Fibroblast of mammary gland (primary cell): ENCODE data around the gene NEDD4L.

Experiments
- DNase-seq: peaks from one replicate; pipeline ENCODE4 v3.0.0-alpha.2; 2010; ENCODE audit warnings: low read depth
- H3K4me3 ChIP-seq: 2 replicates; pipeline ENCODE4 v1.5.1; 2011; ENCODE audit warnings: low read depth, mild to moderate bottlenecking, low read length, moderate library complexity; ENCODE audit not compliant: control insufficient read depth
- TF ChIP-seq, protein P1 (sequence below): conservative IDR thresholded peaks from 2 replicates; pipeline ENCODE4 v1.5.1; 2011; ENCODE audit warnings: low read depth, low read length, inconsistent platforms; ENCODE audit not compliant: control insufficient read depth, insufficient read depth

NEDD4L gene

DNA sequence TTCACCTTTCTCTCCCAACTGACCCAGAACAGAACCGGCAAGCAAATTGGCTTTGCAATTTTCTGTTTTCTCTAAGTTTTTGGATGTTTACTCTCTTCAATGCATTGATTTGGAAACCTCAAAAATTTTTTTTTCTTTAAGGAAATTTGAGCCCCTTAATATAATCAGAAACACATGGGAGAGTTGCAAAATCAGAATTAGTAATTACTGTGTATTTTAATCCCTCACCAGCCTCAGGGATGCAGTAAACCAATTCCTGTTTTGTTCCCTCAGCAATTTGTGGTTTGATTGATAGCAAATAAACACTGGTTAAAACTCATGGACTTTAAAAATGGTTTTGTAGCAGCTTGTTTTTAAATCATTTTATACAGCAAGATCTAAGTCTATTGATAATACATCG lies 281.5 kb downstream of the NEDD4L start:
- peak; percentile 84 for DNase-seq
- no peak overlapping the region for H3K4me3 ChIP-seq
- TF ChIP-seq, protein P1, sequence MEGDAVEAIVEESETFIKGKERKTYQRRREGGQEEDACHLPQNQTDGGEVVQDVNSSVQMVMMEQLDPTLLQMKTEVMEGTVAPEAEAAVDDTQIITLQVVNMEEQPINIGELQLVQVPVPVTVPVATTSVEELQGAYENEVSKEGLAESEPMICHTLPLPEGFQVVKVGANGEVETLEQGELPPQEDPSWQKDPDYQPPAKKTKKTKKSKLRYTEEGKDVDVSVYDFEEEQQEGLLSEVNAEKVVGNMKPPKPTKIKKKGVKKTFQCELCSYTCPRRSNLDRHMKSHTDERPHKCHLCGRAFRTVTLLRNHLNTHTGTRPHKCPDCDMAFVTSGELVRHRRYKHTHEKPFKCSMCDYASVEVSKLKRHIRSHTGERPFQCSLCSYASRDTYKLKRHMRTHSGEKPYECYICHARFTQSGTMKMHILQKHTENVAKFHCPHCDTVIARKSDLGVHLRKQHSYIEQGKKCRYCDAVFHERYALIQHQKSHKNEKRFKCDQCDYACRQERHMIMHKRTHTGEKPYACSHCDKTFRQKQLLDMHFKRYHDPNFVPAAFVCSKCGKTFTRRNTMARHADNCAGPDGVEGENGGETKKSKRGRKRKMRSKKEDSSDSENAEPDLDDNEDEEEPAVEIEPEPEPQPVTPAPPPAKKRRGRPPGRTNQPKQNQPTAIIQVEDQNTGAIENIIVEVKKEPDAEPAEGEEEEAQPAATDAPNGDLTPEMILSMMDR: no peak

DNA sequence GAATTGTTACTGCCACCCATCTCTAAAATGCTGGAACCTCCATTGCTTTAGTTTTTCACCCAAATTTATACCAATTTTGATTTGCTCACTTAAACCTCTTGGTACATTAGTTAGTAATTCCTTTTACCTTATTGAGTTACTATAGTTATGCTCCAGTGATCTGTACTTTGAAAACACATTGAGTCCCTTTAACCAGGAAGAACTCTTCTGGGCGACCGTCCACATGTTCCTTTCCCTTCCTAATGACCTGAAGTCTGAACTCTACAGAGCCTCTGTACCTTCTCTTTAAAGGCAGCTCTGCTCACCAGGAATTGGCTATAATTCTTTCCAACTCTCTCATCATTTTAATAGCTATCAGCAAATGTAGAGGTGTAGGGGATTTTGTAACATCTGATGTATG lies 290.0 kb downstream of the NEDD4L start:
- no peak for DNase-seq
- no peak overlapping the region for H3K4me3 ChIP-seq
- TF ChIP-seq, protein P1: no peak

DNA sequence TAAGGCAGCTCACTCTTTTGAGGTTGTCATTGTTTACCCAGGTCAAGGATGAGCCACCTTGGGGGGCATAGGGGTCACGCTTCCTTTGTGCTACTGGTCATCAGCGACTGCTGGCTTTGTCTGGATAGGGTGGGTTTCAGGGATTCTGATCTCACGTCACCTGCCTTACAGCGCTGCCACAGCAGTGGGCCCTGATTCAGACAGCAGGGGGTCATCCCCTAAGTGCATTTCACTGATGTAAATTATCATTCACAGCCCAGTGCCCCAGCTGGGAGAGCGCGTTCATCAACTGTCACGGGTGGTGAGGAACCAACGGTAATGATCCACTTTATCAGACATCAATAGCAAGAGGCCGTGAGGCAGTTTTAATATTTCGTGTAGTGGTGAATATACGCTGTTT lies 291.2 kb downstream of the NEDD4L start:
- no peak overlapping the region for H3K4me3 ChIP-seq
- TF ChIP-seq, protein P1: no peak
- DNase-seq: no peak

DNA sequence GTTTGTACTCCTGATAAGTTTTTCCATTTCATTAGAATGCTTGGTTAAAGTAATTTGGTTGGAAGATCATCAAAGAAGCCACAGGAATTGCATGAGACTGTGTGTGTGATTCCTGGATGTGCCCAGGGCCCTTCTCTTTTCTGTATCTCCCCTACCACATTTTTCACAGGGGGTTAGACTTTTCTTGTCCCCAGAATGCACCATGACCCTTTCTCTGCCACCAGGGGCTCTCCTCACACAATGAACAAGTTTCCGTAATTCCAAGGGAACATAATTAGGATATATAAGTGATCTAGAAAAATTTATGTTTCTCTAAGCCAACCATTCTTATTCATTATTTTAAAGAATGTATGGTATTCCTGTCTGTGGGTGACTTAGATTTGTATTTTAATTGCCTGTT lies 291.8 kb downstream of the NEDD4L start:
- TF ChIP-seq, protein P1: peak; percentile 37
- H3K4me3 ChIP-seq: no peak overlapping the region
- DNase-seq: no peak

DNA sequence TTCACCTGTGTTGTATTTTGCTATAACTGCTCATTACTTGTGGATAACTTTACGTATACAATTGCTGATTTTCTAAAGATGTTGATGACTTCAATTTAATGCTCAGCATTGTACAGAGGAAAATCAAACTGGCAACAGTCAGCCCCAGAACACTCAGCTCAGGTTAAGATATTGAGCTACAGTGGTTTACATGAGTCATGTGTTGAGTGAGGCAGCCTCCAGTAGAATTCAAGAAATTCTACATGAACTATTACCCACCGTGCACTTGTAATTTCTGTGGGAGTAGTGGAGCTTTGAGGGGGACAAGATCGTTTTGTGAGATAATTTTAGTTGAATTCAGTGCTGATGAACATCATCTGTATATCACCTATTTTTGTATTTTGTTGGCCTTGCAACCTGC lies 292.6 kb downstream of the NEDD4L start:
- H3K4me3 ChIP-seq: no peak overlapping the region
- TF ChIP-seq, protein P1: no peak
- peak; percentile 54 for DNase-seq

DNA sequence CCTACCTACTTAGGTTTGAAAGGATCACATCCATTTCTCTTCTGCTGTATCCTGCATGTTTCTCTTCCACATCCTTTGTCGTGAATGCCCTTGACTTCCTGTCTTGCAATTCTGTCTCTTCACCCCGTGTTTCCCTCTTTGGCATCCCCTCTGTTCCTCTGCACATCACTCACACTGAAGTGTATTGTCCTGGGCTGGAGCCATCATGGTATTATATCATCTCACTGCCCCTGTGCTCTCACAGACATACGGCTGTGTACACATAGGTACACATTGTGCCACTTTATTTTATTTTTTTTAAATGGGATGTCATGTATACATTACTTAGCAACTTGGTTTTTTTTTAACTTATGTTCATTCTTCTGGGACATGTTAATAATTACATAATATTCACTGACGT lies 293.3 kb downstream of the NEDD4L start:
- H3K4me3 ChIP-seq: no peak overlapping the region
- DNase-seq: no peak
- TF ChIP-seq, protein P1: no peak

DNA sequence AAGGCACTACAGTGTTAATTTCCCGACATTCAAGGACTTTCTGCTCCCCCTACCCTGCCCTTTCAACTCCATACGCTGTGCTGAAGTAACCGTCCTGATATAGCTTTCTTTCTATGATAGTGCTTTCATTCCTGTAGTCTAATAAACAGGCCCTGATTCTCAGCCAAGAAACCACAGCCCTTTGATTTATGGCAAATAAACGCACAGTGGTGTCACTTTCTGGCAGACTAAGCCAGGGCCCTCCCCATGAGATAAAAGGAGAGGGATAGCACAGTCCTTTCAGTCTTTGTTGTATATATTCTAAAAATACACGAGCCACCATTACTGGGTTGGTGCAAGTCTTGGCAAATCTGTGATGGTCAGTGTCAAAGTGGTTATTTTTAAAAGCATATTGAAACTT lies 293.7 kb downstream of the NEDD4L start:
- peak; percentile 45 for DNase-seq
- TF ChIP-seq, protein P1: no peak
- H3K4me3 ChIP-seq: no peak overlapping the region
